HepG2 (cell line): ENCODE measurements around the gene KIF1C. TPM values are rescaled to one million over a fixed set of nuclear protein-coding genes. Genes with fewer than 3 reads are reported as not detected.

Experiments
- CEBPB ChIP-seq: IDR thresholded peaks from 2 replicates; pipeline ENCODE4 v1.6.1; 2011; ENCODE audit warnings: low read depth, low read length, improper control_type of control experiment, borderline replicate concordance
- DNMT1 ChIP-seq: sonication (generic); formaldehyde crosslinking; IDR thresholded peaks from 2 replicates; pipeline ENCODE4 v1.5.1; 2020; ENCODE audit warnings: mild to moderate bottlenecking, missing genetic modification reagents
- FOXC1 ChIP-seq: sonication (generic); formaldehyde crosslinking; IDR thresholded peaks from 2 replicates; pipeline ENCODE4 v1.8.0; 2022; ENCODE audit warnings: mild to moderate bottlenecking, missing genetic modification reagents, borderline replicate concordance
- HMG20B ChIP-seq: conservative IDR thresholded peaks from 2 replicates; pipeline ENCODE4 v1.6.1; 2016; ENCODE audit warnings: missing genetic modification reagents, missing compliant biosample characterization
- ISX ChIP-seq: sonication (generic); formaldehyde crosslinking; conservative IDR thresholded peaks from 2 replicates; pipeline ENCODE4 v1.5.0; 2020; ENCODE audit warnings: missing genetic modification reagents
- KDM2A ChIP-seq: sonication (generic); formaldehyde crosslinking; IDR thresholded peaks from 2 replicates; pipeline ENCODE4 v1.4.0; 2020; ENCODE audit warnings: low read depth, missing genetic modification reagents, borderline replicate concordance
- KDM6A ChIP-seq: IDR thresholded peaks from 2 replicates; pipeline ENCODE4 v1.6.1; 2016; ENCODE audit warnings: low read depth
- KLF13 ChIP-seq: sonication (generic); formaldehyde crosslinking; IDR thresholded peaks from 2 replicates; pipeline ENCODE4 v1.4.0; 2020; ENCODE audit warnings: mild to moderate bottlenecking, missing genetic modification reagents
- SATB2 ChIP-seq: sonication (generic); formaldehyde crosslinking; IDR thresholded peaks from 2 replicates; pipeline ENCODE4 v1.5.0; 2020; ENCODE audit warnings: missing genetic modification reagents
- SIX4 ChIP-seq: sonication (generic); formaldehyde crosslinking; IDR thresholded peaks from 2 replicates; pipeline ENCODE4 v1.4.0; 2020; ENCODE audit warnings: missing genetic modification reagents
- SMARCE1 ChIP-seq: fragments of 450-650 bp; IDR thresholded peaks from 2 replicates; pipeline ENCODE4 v1.6.1; 2017; ENCODE audit warnings: borderline replicate concordance
- SOX13 ChIP-seq, 3 experiments: fragments of 450-650 bp in 1 of 3; sonication (generic) in 1 of 3; formaldehyde crosslinking in 1 of 3; IDR thresholded peaks in 2 of 3; conservative IDR thresholded peaks in 1 of 3; 2 replicates each; pipeline versions ENCODE4 v1.5.0 to v1.6.1; 2016 to 2020; ENCODE audit warnings: antibody characterized with exemption in 1 of 3, mild to moderate bottlenecking in 1 of 3, missing compliant biosample characterization in 1 of 3, missing genetic modification reagents in 1 of 3, moderate library complexity in 1 of 3
- TARDBP ChIP-seq: sonication (generic); formaldehyde crosslinking; IDR thresholded peaks from 2 replicates; pipeline ENCODE4 v1.8.0; 2022; ENCODE audit warnings: mild to moderate bottlenecking, missing genetic modification reagents
- TBX3 ChIP-seq: fragments of 450-650 bp; IDR thresholded peaks from 2 replicates; pipeline ENCODE4 v1.6.1; 2017; ENCODE audit warnings: antibody characterized with exemption, mild to moderate bottlenecking, inconsistent platforms, borderline replicate concordance
- ZEB1 ChIP-seq: IDR thresholded peaks from 2 replicates; pipeline ENCODE4 v1.6.1; 2012; ENCODE audit warnings: mild to moderate bottlenecking, low read depth, inconsistent platforms; ENCODE audit not compliant: insufficient replicate concordance
- ZFP36L2 ChIP-seq: sonication (generic); formaldehyde crosslinking; IDR thresholded peaks from 2 replicates; pipeline ENCODE4 v1.4.0; 2020; ENCODE audit warnings: missing genetic modification reagents
- ZFP62 ChIP-seq: sonication (generic); formaldehyde crosslinking; IDR thresholded peaks from 2 replicates; pipeline ENCODE4 v1.4.0; 2020; ENCODE audit warnings: missing genetic modification reagents
- ZKSCAN5 ChIP-seq: sonication (generic); formaldehyde crosslinking; IDR thresholded peaks from 2 replicates; pipeline ENCODE4 v1.5.1; 2020; ENCODE audit warnings: mild to moderate bottlenecking, missing genetic modification reagents
- ZNF17 ChIP-seq: sonication (generic); formaldehyde crosslinking; IDR thresholded peaks from 2 replicates; pipeline ENCODE4 v1.5.0; 2020; ENCODE audit warnings: mild to moderate bottlenecking, missing genetic modification reagents
- ZNF263 ChIP-seq: sonication (generic); formaldehyde crosslinking; IDR thresholded peaks from 2 replicates; pipeline ENCODE4 v1.4.0; 2020; ENCODE audit warnings: missing genetic modification reagents
- ZNF274 ChIP-seq: sonication (generic); formaldehyde crosslinking; IDR thresholded peaks from 2 replicates; pipeline ENCODE4 v1.5.1; 2020; ENCODE audit warnings: mild to moderate bottlenecking, missing genetic modification reagents
- ZNF614 ChIP-seq: IDR thresholded peaks from 2 replicates; pipeline ENCODE4 v1.6.1; 2018; ENCODE audit warnings: missing biosample characterization, missing genetic modification reagents, inconsistent platforms, borderline replicate concordance
- ZNF619 ChIP-seq: sonication (generic); formaldehyde crosslinking; IDR thresholded peaks from 2 replicates; pipeline ENCODE4 v1.4.0; 2020; ENCODE audit warnings: mild to moderate bottlenecking, missing genetic modification reagents
- ZNF792 ChIP-seq: IDR thresholded peaks from 2 replicates; pipeline ENCODE4 v1.6.1; 2016
- polyA plus RNA-seq, 8 experiments: library from polyadenylated mRNA; depleted of rRNA in 3 of 8; stranded (reverse) in 7 of 8; unstranded in 1 of 8; fragments of >200 nt; fragmentation: Illumina TruSeq in 4 of 8; extraction: Trizol in 4 of 8; gene quantifications; 2 replicates each; pipeline versions ENCODE4 v1.2.1 to v1.2.3, GENCODE V29; 2011 to 2016; ENCODE audit warnings: low read depth in 4 of 8, missing spikeins in 1 of 8, mixed read lengths in 1 of 8; ENCODE audit not compliant: insufficient read depth in 1 of 8
- total RNA-seq, 5 experiments: library from RNA; depleted of rRNA; stranded (reverse); fragments of >200 nt; fragmentation: Illumina TruSeq; extraction: Trizol; gene quantifications; 2 replicates each; pipeline ENCODE4 v1.2.3, GENCODE V29; 2016; ENCODE audit warnings: low read depth in 1 of 5
- TF ChIP-seq, protein P1 (sequence below): sonication (generic); formaldehyde crosslinking; conservative IDR thresholded peaks from 2 replicates; pipeline ENCODE4 v1.4.0; 2020; ENCODE audit warnings: missing genetic modification reagents
- TF ChIP-seq, protein P2 (sequence below): sonication (generic); formaldehyde crosslinking; IDR thresholded peaks from 2 replicates; pipeline ENCODE4 v1.5.1; 2020; ENCODE audit warnings: mild to moderate bottlenecking, moderate library complexity, missing genetic modification reagents
- TF ChIP-seq, protein P3 (sequence below): fragments of 450-650 bp; IDR thresholded peaks from 2 replicates; pipeline ENCODE4 v1.6.1; 2016

Gene KIF1C
- total and polyA plus RNA-seq, 2 of the 13 experiments (the other 11 are each of a cell fraction or from before 2014, with no cell fraction given) = 70.0 to 104 TPM

DNA sequence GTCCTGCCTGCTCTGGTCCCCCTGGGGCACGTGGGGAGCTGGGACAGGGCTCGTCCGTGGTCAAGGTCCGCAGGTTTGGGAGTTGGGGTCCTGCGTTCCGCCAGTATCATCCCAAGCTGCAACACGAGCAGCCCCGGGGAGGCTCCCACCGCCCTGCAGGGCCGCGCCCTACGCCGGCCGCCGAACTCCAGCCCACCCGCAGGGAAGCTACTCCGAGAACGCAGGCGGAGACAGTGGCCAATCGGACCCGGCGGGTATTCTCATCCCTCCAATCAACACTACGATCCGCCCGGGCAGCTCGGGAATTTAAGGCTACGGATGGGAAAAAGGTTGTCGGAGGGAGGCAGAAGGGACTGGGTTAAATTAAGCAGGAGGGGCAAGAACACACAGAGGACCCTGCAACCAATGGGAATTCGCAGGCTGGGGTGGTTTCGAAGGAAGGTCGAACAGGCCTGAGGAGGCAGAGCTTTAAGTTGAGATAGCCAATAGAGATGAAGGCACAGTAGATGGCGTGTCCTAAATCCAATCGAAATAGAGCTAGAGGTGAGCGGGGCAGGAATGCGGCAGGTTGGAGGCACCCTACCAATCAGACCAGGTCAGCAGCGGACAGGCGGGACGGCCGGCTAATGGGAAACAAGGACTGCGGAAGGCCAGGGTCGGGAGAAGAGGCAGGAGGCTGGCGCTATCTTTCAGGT is 30.8 kb upstream of the KIF1C start (continued):
- TF ChIP-seq DNMT1 (no peak), SATB2 (peak; percentile 38; the same call in 1 of the 2 replicates), ZNF792 (CRISPR knock-in tag) (peak; percentile 22), FOXC1 (CRISPR knock-in tag) (no peak), SMARCE1 (no peak), ZNF274 (CRISPR knock-in tag) (peak; percentile 21; the same call in 1 of the 2 replicates), TBX3 (no peak), HMG20B (no peak; the same call in 1 of the 2 replicates), KDM6A (no peak), ZNF619 (no peak), ZNF614 (no peak), ZNF263 (CRISPR knock-in tag) (no peak), SIX4 (no peak), ZEB1 (no peak), KDM2A (CRISPR knock-in tag) (peak; percentile 45; the same call in 1 of the 2 replicates), KLF13 (CRISPR knock-in tag) (no peak), ZKSCAN5 (no peak), ZNF17 (no peak), TARDBP (CRISPR knock-in tag) (no peak; the same call in 1 of the 2 replicates), ZFP62 (CRISPR knock-in tag) (no peak), CEBPB (no peak), SOX13 (IDR thresholded peaks at IDR 0.05) (no peak; the same call in 1 of the 2 replicates), SOX13 (CRISPR knock-in tag; conservative IDR thresholded peaks at IDR 0.05 in 1 of 2, IDR thresholded peaks at IDR 0.05 in 1 of 2) (no peak), ISX (CRISPR knock-in tag) (no peak), ZFP36L2 (no peak)
- TF ChIP-seq, protein P1, sequence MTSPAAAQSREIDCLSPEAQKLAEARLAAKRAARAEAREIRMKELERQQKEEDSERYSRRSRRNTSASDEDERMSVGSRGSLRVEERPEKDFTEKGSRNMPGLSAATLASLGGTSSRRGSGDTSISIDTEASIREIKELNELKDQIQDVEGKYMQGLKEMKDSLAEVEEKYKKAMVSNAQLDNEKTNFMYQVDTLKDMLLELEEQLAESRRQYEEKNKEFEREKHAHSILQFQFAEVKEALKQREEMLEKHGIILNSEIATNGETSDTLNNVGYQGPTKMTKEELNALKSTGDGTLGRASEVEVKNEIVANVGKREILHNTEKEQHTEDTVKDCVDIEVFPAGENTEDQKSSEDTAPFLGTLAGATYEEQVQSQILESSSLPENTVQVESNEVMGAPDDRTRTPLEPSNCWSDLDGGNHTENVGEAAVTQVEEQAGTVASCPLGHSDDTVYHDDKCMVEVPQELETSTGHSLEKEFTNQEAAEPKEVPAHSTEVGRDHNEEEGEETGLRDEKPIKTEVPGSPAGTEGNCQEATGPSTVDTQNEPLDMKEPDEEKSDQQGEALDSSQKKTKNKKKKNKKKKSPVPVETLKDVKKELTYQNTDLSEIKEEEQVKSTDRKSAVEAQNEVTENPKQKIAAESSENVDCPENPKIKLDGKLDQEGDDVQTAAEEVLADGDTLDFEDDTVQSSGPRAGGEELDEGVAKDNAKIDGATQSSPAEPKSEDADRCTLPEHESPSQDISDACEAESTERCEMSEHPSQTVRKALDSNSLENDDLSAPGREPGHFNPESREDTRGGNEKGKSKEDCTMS (CRISPR knock-in tag) = no peak
- TF ChIP-seq, protein P2, sequence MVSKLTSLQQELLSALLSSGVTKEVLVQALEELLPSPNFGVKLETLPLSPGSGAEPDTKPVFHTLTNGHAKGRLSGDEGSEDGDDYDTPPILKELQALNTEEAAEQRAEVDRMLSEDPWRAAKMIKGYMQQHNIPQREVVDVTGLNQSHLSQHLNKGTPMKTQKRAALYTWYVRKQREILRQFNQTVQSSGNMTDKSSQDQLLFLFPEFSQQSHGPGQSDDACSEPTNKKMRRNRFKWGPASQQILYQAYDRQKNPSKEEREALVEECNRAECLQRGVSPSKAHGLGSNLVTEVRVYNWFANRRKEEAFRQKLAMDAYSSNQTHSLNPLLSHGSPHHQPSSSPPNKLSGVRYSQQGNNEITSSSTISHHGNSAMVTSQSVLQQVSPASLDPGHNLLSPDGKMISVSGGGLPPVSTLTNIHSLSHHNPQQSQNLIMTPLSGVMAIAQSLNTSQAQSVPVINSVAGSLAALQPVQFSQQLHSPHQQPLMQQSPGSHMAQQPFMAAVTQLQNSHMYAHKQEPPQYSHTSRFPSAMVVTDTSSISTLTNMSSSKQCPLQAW (CRISPR knock-in tag) = 0 out of 2 replicates have a peak, but pooled peaks have one; percentile 31
- TF ChIP-seq, protein P3, sequence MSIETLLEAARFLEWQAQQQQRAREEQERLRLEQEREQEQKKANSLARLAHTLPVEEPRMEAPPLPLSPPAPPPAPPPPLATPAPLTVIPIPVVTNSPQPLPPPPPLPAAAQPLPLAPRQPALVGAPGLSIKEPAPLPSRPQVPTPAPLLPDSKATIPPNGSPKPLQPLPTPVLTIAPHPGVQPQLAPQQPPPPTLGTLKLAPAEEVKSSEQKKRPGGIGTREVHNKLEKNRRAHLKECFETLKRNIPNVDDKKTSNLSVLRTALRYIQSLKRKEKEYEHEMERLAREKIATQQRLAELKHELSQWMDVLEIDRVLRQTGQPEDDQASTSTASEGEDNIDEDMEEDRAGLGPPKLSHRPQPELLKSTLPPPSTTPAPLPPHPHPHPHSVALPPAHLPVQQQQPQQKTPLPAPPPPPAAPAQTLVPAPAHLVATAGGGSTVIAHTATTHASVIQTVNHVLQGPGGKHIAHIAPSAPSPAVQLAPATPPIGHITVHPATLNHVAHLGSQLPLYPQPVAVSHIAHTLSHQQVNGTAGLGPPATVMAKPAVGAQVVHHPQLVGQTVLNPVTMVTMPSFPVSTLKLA = no peak
